ENCODE measurements around the gene ST6GAL1.

Gene ST6GAL1

GRCh38 chr3:187112934-187113793 is 182.8 kb downstream of the ST6GAL1 start:
- DNase-seq (ENCODE audit: low read depth): no peak

- DNase-seq (ENCODE audit: low read depth): no peak
These were observed 184.2 kb downstream of the ST6GAL1 start for GRCh38 chr3:187114511-187114910.

- no peak for DNase-seq (ENCODE audit: low read depth)
These were observed 190.0 kb downstream of the ST6GAL1 start for GRCh38 chr3:187120326-187120725.

GRCh38 chr3:187122261-187122660 is 191.9 kb downstream of the ST6GAL1 start:
- DNase-seq (ENCODE audit: low read depth): no peak

- no peak for DNase-seq (ENCODE audit: low read depth)
These were observed 195.1 kb downstream of the ST6GAL1 start for GRCh38 chr3:187125319-187126031.

Data from stimulated activated CD4-positive, alpha-beta T cell treated with anti-CD3 and anti-CD28 coated beads, Interleukin-2, amount 100 ng/mL, for 4 hours (primary cell).